HUES6 (cell line): ENCODE measurements around the gene HLCS.
A peak's percentile ranks its signal among the peaks of the same experiment; 100 is the strongest.
"Not testable (repeated sequence)": the region's sequence is repeated elsewhere in the genome, so short reads cannot be mapped to it uniquely, and the experiment has no call there.

ENCODE experiments used
- H3K27ac ChIP-seq: 2 replicates; pipeline ENCODE4 v1.7.0; 2013; ENCODE audit warnings: low read depth, mild to moderate bottlenecking, low read length, inconsistent platforms
- H3K27me3 ChIP-seq: 2 replicates; pipeline ENCODE4 v1.6.1; 2013; ENCODE audit warnings: low read length; ENCODE audit not compliant: control insufficient read depth, insufficient read depth
- H3K36me3 ChIP-seq: 2 replicates; pipeline ENCODE4 v1.6.1; 2013; ENCODE audit warnings: low read length; ENCODE audit not compliant: control insufficient read depth, insufficient read depth
- H3K4me1 ChIP-seq: 2 replicates; pipeline ENCODE4 v1.6.1; 2013; ENCODE audit warnings: low read length; ENCODE audit not compliant: control insufficient read depth, insufficient read depth
- H3K4me3 ChIP-seq: 2 replicates; pipeline ENCODE4 v1.5.1; 2013; ENCODE audit warnings: low read depth, low read length
- H3K9ac ChIP-seq: one replicate; pipeline ENCODE4 v1.6.1; 2013; ENCODE audit warnings: mild to moderate bottlenecking, low read length
- H3K9me3 ChIP-seq: 2 replicates; pipeline ENCODE4 v1.6.1; 2013; ENCODE audit warnings: low read depth, low read length; ENCODE audit not compliant: control insufficient read depth, insufficient read depth

Gene HLCS

DNA sequence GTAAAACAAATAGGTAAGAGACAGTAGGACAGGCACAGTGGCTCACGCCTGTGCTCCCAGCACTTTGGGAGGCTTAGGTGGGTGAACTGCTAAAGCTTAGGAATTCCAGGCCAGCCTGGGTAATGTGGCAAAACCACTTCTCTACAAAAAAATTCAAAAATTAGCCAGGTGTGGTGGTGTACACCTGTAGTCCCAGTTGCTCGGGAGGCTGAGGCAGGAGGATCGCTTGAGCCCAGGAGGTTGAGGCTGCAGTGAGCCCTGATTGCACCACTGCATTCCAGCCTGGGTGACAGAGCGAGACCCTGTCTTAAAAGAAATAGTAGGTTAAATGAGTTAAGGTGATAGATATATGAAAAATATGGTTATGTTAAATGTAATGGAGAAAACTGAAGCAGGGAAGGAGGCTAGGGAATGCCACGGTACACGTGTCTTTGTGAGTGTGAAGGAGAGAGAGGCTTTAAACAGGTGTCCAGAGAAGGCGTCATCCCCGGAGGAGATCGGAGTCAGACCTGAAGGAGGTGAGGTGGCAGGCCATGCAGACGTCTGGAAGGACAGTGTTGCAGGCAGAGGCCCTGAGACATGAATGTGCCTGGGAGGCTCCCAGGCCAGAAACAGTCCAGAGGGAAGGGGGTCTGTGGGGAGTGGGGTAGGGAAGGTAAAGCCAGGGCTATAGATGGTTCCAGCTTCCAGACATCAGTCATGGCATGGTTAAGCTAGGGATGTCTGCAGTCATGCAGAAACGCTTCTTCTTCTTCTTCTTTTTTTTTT, 32.8 kb upstream of the HLCS start:
- Histone ChIP-seq H3K27me3 (peaks cover 6% of the 10 kb centered on the region), H3K4me1 (no peaks in the 10 kb centered on the region), H3K9me3 (no peaks in the 10 kb centered on the region), H3K27ac (no peak overlapping the region), H3K9ac (no peak overlapping the region), H3K4me3 (no peak overlapping the region), H3K36me3 (no peaks in the 10 kb centered on the region)

DNA sequence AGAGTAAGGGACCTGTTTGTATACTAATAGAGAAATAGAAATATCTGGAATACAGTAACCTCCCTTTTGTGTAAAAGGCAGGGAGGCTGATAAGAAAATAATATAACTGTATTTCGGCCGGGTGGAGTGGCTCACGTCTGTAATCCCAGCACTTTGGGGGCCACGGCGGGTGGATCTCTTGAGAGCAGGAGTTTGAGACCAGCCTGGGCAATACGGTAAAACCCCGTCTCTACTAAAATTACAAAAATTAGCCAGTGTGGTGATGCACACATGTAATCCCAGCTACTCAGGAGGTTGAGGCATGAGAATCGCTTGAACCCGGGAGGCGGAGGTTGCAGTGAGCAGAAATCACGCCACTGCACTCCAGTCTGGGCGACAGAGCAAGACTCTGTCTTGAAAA, 28.8 kb upstream of the HLCS start:
- not testable (repeated sequence) for H3K9ac ChIP-seq, H3K9me3 ChIP-seq, H3K36me3 ChIP-seq, H3K27me3 ChIP-seq, H3K4me3 ChIP-seq, H3K27ac ChIP-seq
- peaks cover 18% of the 10 kb centered on the region for H3K4me1 ChIP-seq

DNA sequence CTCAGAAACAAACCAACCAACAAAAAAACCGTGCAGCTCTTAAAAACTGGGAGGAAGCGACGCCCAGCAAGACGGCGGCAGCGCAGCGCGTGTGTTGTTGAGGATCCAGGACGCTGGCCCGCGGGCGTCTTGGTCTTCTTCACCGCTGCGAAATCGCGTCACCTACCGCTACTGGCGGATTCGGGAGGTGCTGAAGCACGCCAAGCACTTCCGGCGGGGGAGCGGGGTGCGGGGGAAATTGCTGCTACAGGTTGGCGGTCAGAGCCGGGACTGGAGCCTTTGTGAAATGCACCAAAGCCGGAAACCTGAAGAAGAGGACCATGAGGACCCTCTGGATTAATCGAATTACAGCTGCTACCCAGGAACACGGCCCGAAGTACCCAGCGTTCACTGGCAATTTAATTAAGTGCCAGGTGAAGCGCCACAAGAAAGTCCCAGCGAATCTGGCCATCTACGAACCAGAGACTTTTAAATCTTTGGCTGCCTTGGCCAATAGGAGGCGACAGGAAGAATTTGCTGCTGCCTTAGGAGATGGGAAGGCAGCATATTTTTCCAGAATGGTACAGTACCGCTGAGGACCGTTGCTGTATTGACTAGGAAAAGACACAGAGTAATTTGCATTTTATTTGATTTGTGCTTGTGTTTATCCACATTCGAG, 28.2 kb upstream of the HLCS start:
- peaks cover 19% of the 10 kb centered on the region for H3K4me1 ChIP-seq
- no peaks in the 10 kb centered on the region; the same call in 1 of the 2 replicates for H3K27me3 ChIP-seq
- H3K9ac ChIP-seq: no peak overlapping the region
- H3K9me3 ChIP-seq: no peaks in the 10 kb centered on the region
- no peaks in the 10 kb centered on the region for H3K36me3 ChIP-seq
- H3K4me3 ChIP-seq: peak overlapping the region; percentile 33
- H3K27ac ChIP-seq: no peak overlapping the region

DNA sequence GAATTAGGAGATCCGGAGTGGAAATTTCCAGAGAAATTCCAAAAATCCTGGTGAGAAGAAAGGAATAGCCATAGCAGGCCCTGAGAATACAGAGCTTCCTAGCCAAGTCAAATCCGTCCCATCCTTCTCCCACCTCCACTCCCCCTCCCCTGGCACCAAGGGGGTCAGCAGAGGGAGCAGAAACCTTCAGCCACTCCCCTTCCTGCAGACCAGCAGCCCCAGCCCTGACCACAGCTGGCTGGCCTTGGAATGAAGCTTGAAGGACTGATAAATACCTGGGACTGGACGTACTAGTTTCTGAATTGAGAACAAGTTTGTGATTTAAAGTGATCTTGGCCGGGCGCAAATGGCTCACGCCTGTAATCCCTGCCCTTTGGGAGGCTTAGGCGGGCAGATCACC, 26.2 kb upstream of the HLCS start:
- no peak overlapping the region for H3K4me3 ChIP-seq

DNA sequence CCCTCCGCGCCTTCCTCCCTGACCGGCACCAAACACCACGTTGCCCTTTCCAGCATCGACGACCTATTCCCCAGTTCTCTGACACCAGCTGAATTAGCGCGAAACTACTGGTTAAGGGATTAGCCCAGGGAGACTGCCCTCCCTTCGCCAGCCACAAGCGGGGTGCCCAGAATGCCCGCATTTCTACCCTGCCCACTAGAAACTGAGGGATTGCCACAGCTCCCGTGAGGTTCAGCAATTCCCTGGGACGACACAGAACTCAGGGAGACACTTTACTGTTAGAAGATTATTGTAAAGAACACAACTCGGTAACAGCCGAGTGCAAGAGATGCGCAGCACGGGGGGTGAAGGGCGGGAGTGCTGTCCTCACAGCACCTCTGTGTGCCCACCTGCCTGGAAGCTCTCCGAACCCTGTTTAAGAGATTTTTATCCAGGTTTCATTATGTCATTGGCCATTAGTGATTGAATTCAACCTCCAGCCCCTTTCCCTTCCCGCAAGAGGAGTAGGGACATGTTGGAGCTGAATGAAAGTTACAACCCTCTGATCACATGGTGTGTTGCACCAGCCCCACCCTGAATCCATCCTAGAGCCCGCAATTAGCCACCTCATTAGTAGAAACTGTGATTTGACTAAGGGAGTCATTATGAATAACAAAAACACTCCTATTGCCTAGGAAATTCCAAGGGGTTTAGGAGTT, 24.2 kb upstream of the HLCS start:
- Histone ChIP-seq H3K27ac (peak overlapping the region; percentile 22; the same call in 1 of the 2 replicates), H3K4me1 (peaks cover 19% of the 10 kb centered on the region), H3K36me3 (no peaks in the 10 kb centered on the region), H3K9me3 (no peaks in the 10 kb centered on the region), H3K4me3 (peak overlapping the region; percentile 63), H3K9ac (peak overlapping the region; percentile 80), H3K27me3 (no peaks in the 10 kb centered on the region)

More for the DNA sequence above, 26.2 kb upstream of the HLCS start:
- no peaks in the 10 kb centered on the region for H3K9me3 ChIP-seq
- peaks cover 19% of the 10 kb centered on the region for H3K4me1 ChIP-seq
- H3K36me3 ChIP-seq: no peaks in the 10 kb centered on the region
- no peak overlapping the region for H3K9ac ChIP-seq
- H3K27ac ChIP-seq: no peak overlapping the region
- H3K27me3 ChIP-seq: no peaks in the 10 kb centered on the region

DNA sequence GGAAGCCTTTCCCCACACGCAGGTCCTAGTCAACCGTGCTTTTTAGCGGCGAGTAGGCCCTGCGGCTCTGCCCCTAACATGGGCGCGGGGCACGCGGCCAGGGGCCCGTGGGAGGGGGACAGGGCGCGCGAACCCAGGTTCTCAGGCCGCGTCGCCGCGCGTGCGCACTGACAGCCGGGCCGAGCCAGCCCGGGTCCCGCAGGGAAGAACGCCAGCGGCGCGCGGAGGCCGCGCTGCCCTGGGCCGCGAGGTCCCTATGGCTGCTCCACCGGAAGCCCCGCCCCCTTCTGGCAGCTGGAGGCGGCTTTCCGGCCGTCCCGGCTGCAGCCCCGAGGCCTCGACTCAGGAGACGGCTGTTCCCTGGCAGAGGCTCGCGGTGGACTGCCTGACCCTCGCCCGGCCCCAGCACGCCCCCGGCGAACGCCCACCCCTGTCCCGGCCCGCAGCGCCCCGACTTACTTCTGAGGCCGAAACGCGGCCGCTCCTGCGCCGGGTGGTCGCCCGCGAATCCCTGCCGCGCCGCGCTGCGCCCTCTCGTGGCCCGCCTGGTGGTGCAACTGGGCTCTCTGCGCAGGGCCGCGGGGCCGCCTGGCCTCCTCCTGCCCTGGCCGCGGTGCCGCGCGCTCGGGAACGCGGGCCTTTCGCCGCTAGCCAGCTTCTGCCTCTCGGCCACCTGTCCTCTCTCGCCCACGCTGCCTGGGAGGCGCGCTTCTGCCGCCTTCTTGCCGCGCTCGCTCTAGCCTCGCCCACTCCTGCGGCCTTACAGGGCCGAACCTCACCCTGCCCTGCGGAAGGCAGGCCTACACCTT, 23.4 kb upstream of the HLCS start:
- peaks cover 19% of the 10 kb centered on the region for H3K4me1 ChIP-seq

DNA sequence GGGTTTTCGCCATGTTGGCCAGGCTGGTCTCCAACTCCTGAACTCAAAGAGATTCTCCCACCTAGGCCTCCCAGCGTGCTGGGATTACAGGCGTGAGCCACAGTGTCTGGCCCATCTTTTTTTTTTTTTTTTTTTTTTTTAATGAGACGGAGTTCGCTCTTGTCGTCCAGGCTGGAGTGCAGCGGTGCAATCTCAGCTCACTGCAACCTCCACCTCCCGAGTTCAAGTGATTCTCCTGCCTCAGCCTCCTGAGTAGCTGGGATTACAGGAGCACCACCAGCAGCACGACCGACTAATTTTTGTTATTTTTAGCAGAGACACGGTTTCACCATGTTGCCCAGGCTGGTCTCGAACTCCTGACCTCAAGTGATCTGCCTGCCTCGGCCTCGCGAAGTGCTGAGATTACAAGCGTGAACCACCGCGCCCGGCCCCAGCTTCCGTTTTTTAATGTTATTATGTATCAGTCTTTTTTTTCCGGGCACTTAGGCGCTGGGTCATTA, 22.8 kb upstream of the HLCS start:
- H3K36me3 ChIP-seq, H3K9me3 ChIP-seq, H3K27me3 ChIP-seq: not testable (repeated sequence)
- Histone ChIP-seq H3K27ac (peak overlapping the region; percentile 72; the same call in 1 of the 2 replicates), H3K4me1 (peaks cover 19% of the 10 kb centered on the region), H3K4me3 (peak overlapping the region; percentile 63), H3K9ac (peak overlapping the region; percentile 80)

More for the DNA sequence above, 23.4 kb upstream of the HLCS start:
- no peaks in the 10 kb centered on the region for H3K36me3 ChIP-seq
- peak overlapping the region; percentile 80 for H3K9ac ChIP-seq
- H3K27ac ChIP-seq: peak overlapping the region; percentile 72; the same call in 1 of the 2 replicates
- peak overlapping the region; percentile 63 for H3K4me3 ChIP-seq
- no peaks in the 10 kb centered on the region for H3K27me3 ChIP-seq
- no peaks in the 10 kb centered on the region for H3K9me3 ChIP-seq

DNA sequence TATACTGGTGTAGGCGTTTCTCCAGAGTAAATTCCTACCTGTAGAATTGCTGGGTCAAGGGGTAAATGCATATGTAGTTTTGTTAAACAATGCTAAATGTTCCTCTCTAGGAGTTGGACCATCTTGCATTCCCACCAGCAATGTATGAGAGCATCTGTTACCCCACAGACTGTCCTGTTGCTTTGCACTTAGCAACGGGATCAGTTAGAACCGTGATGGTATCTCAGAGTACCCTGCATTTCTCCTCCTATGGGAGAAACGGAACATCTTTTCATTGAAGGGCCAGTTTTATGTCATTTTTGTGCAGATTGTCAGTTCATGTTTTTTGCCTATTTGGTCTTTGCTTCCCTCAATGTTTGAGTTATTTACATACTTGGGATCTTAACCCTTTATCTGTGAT, 22.1 kb upstream of the HLCS start:
- H3K4me1 ChIP-seq: peaks cover 19% of the 10 kb centered on the region
- no peaks in the 10 kb centered on the region for H3K9me3 ChIP-seq
- no peak overlapping the region for H3K27ac ChIP-seq
- no peak overlapping the region for H3K4me3 ChIP-seq
- no peaks in the 10 kb centered on the region for H3K36me3 ChIP-seq
- no peak overlapping the region for H3K9ac ChIP-seq
- H3K27me3 ChIP-seq: no peaks in the 10 kb centered on the region

DNA sequence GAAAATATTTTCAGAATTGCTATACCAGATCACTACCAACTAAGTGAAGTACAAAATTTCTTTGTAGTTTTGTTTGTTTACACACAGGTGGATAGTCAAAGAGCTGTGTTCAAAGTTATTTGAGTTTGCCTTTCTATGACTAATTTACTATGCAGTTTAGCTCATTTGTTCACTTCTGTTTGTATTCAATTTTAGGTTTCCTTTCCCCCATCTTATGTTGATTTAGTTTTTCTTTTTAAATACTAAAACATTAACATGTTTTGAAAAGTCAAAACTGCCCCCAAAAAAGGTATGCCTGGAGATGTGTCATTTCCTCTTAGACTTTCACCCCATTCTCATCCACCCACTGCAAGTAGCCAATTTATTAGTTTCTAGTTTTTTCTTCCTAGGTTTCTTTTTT, 21.4 kb upstream of the HLCS start:
- Histone ChIP-seq H3K9ac (no peak overlapping the region), H3K4me3 (no peak overlapping the region), H3K9me3 (no peaks in the 10 kb centered on the region), H3K27ac (no peak overlapping the region), H3K36me3 (no peaks in the 10 kb centered on the region), H3K4me1 (peaks cover 19% of the 10 kb centered on the region), H3K27me3 (no peaks in the 10 kb centered on the region)

DNA sequence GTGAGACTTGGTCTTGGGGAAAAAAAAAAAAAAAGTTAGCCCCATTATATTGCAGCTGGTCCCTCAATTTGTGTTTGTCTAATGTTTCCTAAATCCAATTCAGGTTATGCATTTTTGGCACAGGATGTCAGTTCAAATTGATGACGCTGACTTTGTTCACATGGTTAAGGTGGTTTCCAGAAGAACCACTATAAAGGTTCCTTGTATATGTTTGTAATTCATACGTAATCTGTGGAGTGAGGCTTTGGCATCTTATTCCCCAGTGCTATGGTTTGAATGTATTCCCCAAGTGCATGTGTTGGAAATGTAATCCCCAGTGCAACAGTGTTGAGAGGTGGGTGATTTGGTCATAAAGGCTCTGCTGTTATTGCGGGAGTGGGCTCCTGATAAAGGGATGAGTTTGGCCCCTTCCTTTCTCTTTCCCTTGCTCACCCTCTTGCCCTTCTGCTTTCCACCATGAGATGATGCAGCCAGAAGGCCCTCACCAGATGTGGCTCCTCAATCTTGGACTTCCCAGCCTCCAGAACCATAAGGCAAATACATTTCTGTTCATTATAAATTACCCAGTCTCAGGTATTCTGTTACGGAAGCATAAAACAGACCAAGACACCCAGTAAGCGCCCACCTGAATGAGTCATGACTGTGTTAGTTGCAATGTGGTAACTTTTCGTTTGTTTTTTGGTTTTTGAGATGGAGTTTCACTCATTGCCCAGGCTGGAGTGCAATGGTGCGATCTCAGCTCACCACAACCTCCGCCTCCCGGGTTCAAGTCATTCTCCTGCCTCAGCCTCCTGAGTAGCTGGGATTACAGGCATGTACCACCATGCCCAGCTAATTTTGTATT, 19.5 kb upstream of the HLCS start:
- H3K9me3 ChIP-seq: no peaks in the 10 kb centered on the region
- no peak overlapping the region for H3K9ac ChIP-seq
- peaks cover 4% of the 10 kb centered on the region for H3K27me3 ChIP-seq
- H3K4me1 ChIP-seq: peaks cover 9% of the 10 kb centered on the region
- H3K27ac ChIP-seq: no peak overlapping the region
- H3K4me3 ChIP-seq: no peak overlapping the region
- no peaks in the 10 kb centered on the region for H3K36me3 ChIP-seq
